Islet precursor cell (in vitro differentiated cells): Measurements from ENCODE around the gene PRSS48.
"Not testable (repeated sequence)": the region's sequence is repeated elsewhere in the genome, so short reads cannot be mapped to it uniquely, and the experiment has no call there.

Experiments
- DNase-seq: peaks from one replicate; pipeline ENCODE4 v3.0.0-alpha.2; 2018

Gene PRSS48

GRCh38 chr4:151276787-151277562, at the start of gene PRSS48:
TSS of gene PRSS48 (plus strand) at chr4:151277161. CDS start at chr4:151277173, 12 bp downstream.
- peak; percentile 93 for DNase-seq

GRCh38 chr4:151227172-151227571, 49.8 kb upstream of the PRSS48 start:
- no peak for DNase-seq

- peak; percentile 58 for DNase-seq
Measured at GRCh38 chr4:151227731-151228130, 49.2 kb upstream of the PRSS48 start.

GRCh38 chr4:151228189-151229119, 48.5 kb upstream of the PRSS48 start:
- DNase-seq = no peak

GRCh38 chr4:151231915-151232595, 44.9 kb upstream of the PRSS48 start:
- DNase-seq = no peak

- no peak for DNase-seq
Measured at GRCh38 chr4:151233600-151233999, 43.4 kb upstream of the PRSS48 start.

GRCh38 chr4:151235373-151235772, 41.6 kb upstream of the PRSS48 start:
- not testable (repeated sequence) for DNase-seq

- DNase-seq = no peak
Measured at GRCh38 chr4:151236036-151236435, 40.9 kb upstream of the PRSS48 start.

- DNase-seq = no peak
Measured at GRCh38 chr4:151238477-151238876, 38.5 kb upstream of the PRSS48 start.

GRCh38 chr4:151239608-151240007, 37.4 kb upstream of the PRSS48 start:
- no peak for DNase-seq

GRCh38 chr4:151242305-151242704, 34.7 kb upstream of the PRSS48 start:
- no peak for DNase-seq

GRCh38 chr4:151246742-151247141, 30.2 kb upstream of the PRSS48 start:
- no peak for DNase-seq

- DNase-seq = no peak
Measured at GRCh38 chr4:151247395-151247794, 29.6 kb upstream of the PRSS48 start.

GRCh38 chr4:151248519-151248918, 28.4 kb upstream of the PRSS48 start:
- DNase-seq = no peak

GRCh38 chr4:151250706-151251105, 26.3 kb upstream of the PRSS48 start:
- no peak for DNase-seq

- DNase-seq = no peak
Measured at GRCh38 chr4:151251603-151252304, 25.2 kb upstream of the PRSS48 start.

- not testable (repeated sequence) for DNase-seq
Measured at GRCh38 chr4:151255226-151255625, 21.7 kb upstream of the PRSS48 start.

GRCh38 chr4:151255680-151256079, 21.3 kb upstream of the PRSS48 start:
- not testable (repeated sequence) for DNase-seq

- DNase-seq = no peak
Measured at GRCh38 chr4:151256134-151256533, 20.8 kb upstream of the PRSS48 start.

GRCh38 chr4:151257704-151258103, 19.3 kb upstream of the PRSS48 start:
- DNase-seq = no peak

- no peak for DNase-seq
Measured at GRCh38 chr4:151259752-151260151, 17.2 kb upstream of the PRSS48 start.

- DNase-seq = no peak
Measured at GRCh38 chr4:151260526-151260925, 16.4 kb upstream of the PRSS48 start.

- no peak for DNase-seq
Measured at GRCh38 chr4:151263455-151263854, 13.5 kb upstream of the PRSS48 start.
